GM21576 (cell line): ENCODE results near the gene ANKRD26.
A peak's percentile ranks its signal among the peaks of the same experiment; 100 is the strongest.

Experiments used
- ATAC-seq: cut with Tn5 transposase; IDR thresholded peaks from one replicate; pipeline ENCODE4 v1.9.1; 2021; ENCODE audit warnings: mild to moderate bottlenecking, moderate library complexity; ENCODE audit not compliant: unreplicated experiment

The ANKRD26 gene

GRCh38 chr10:27022048-27022447 is 78.2 kb downstream of the ANKRD26 start:
- ATAC-seq = no peak

GRCh38 chr10:27020243-27020642 is 80.1 kb downstream of the ANKRD26 start:
- ATAC-seq = no peak

GRCh38 chr10:27019827-27020226 is 80.5 kb downstream of the ANKRD26 start:
- no peak for ATAC-seq

GRCh38 chr10:26997610-26998009 is 102.7 kb downstream of the ANKRD26 start:
- ATAC-seq = no peak

DNA sequence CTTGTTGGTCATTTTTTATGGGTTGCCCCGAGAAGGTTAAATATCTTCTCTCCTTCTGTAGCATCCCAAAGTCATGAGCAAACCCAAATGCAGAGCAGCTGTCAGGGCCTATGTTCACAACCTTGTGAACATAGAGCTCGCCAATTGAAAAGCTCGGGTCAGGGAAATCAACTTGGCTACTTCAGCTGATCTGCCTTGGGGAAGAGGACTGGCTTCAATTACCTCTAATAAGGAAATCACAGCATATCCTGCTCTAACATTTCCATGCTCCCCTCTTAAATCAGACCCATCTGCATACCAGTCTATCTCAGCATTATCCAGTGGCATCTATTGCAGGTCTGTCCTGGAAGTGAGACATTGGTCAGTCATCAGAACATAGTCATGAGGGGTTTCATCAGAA is 105.6 kb downstream of the ANKRD26 start:
- ATAC-seq = no peak

GRCh38 chr10:26987851-26988250 is 112.4 kb downstream of the ANKRD26 start:
- no peak for ATAC-seq

GRCh38 chr10:26983156-26983555 is 117.1 kb downstream of the ANKRD26 start:
- ATAC-seq = no peak

GRCh38 chr10:26982058-26982457 is 118.2 kb downstream of the ANKRD26 start:
- ATAC-seq = no peak

DNA sequence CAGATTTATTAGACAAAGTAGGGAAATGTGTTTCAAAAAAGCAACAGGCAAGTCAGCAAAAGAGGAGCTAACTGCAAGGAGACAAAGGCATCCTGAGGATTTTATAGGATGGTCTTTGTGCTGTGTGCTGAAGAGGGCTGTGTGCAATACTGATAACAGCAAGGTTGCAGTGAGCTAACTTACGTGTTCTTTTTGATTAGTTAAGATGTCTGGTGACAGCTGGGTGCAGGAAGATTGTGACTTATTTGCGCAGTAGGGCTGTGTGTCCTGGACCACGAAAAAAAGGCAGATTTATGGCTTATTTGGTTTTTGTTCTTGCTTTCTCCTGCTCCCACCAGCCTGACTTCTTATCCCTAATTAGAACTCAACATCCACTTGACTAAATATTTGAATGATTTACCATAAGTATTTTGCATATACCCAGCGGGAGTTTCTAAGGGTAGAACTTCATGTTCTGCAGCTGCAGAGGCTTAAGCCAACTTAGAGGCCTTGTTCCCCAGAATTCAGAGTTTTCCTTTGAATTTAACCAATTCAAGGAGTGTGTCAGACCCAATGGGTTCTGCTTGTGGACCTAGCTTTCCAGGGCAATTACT is 119.0 kb downstream of the ANKRD26 start:
- ATAC-seq = no peak

GRCh38 chr10:26978519-26978918 is 121.8 kb downstream of the ANKRD26 start:
- ATAC-seq = no peak

DNA sequence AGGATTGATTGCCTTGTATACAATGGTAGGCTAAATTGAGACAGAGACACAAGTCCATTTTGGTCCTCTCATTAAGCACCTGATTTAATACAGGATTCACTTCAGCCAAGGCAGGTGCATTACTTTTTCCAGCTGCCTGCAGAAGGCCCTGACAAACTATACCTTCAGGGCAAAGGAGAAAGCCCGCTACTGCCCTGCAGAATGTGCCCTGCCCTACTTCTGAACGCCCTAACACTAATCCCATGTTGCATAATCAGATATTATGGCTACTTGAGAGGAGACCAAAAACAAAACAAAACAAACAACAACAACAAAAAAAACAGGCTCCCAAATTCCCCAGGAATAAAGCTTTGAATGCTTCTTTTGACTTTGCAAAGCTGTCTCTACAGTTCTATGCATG is 122.7 kb downstream of the ANKRD26 start:
- ATAC-seq = no peak

DNA sequence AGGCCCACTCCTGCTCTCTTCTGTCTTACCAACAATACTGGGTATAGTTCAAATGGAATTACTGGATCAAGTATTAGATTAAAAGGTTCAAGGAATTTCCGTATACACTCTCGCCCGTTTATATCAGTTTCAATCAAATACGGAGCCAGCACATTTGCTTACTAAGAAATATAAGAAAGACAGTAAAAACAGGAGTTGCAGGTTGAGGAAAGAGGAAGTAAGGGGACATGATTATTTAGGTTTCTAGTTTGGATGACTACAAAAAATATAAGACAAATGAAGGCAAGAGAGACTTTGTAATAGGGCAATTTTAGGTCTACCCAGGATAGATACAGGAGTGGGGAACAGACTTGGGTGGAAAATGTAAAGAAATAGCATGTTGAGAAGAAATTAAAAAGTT is 129.6 kb downstream of the ANKRD26 start:
- peak; percentile 33 for ATAC-seq

DNA sequence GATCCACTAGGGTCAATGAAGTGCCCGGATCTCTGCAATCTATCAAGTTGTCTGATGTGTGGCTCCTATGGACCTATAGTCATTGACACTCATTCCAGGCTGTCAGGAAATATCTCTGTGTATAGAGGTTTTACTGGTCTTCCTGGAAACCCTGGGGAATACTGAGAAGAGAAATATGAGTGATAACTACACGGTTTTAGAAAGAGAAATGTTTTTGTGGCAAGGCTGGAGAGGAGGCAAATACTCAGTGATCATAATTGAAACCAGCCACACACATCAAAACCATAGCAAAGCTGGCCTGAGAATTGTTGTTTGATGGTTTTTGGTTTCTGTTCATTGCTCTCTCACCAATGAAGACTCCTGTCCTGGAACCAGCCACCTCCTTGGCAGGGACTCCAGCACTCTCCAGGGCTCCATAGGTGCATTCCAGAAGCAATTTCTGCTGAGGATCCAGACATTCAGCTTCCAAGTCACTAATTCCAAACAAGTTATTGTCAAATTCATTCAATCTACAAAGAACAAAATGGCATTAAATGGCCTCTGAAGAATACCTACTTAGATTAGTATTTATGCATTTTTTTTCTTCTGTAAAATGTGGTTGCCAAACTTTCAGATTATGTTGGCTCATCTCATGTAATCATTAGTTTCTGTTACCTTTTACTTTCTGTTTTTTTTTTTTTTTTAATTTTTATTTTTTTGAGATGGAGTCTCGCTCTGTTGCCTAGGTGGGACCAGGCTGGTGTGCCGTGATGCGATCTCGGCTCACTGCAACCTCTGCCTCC is 131.0 kb downstream of the ANKRD26 start:
- peak; percentile 86 for ATAC-seq

GRCh38 chr10:26962835-26963234 is 137.5 kb downstream of the ANKRD26 start:
- ATAC-seq = no peak

DNA sequence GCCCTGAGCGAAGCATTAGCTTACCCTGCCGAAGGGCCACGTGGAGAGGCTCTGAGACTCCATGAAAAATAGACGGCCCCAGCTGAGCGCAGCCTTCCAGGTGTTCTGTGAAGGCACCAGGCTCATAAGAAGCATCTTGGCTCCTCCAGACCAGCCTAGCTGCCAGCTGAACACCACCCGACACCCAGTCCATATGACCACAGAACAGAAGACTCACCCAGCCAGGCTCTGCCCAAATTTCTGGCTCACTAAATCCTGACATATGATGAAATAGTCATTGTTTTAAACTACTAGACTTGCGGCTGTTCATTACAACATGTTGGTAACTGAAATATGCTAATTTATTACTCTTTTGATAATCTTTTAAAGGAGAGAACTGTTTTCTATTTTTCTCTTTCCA is 140.0 kb downstream of the ANKRD26 start:
- no peak for ATAC-seq

DNA sequence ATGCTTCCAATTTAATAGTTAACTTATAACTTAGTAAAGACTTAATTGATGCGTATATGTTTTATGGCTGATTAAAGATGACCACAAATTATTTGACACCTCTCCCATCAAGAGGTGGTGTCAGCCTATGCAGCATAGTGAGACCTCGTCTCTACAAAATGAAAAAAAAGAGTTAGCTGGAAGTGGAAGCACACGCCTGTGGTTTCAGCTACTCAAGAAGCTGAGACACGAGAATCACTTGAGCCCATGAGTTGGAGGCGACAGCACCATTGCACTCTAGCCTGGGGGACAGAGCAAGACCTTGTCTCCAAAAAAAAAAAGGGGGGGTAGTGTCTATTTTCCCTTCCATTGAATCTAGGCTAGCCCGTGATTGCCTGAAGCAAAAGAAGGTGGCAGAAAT is 140.5 kb downstream of the ANKRD26 start:
- ATAC-seq = no peak
